Epithelial cell of esophagus (primary cell): ENCODE data around the gene CHMP6.
A peak's percentile ranks its signal among the peaks of the same experiment; 100 is the strongest.

Experiments
- DNase-seq: peaks from one replicate; pipeline ENCODE4 v3.0.0; 2010; ENCODE audit warnings: low read depth
- H3K4me3 ChIP-seq: 2 replicates; pipeline ENCODE4 v1.5.1; 2011; ENCODE audit warnings: mild to moderate bottlenecking, low read length, control low read depth
- CTCF ChIP-seq: IDR thresholded peaks from 2 replicates; pipeline ENCODE4 v1.5.1; 2011; ENCODE audit warnings: low read depth, mild to moderate bottlenecking, low read length, control low read depth, inconsistent platforms; ENCODE audit not compliant: insufficient read depth; ENCODE audit errors: missing control alignments

CHMP6 gene

GRCh38 chr17:81034168-81034777 lies 42.6 kb downstream of the CHMP6 start:
- TF ChIP-seq CTCF = no peak
- peak overlapping the region; percentile 59 for H3K4me3 ChIP-seq
- no peak for DNase-seq

GRCh38 chr17:81034779-81035520 lies 43.3 kb downstream of the CHMP6 start, which contains the start of gene BAIAP2:
Gene BAIAP2 (plus strand): TSS chr17:81035151. CDS start chr17:81035255, 104 bp downstream.
- no peak for TF ChIP-seq CTCF
- H3K4me3 ChIP-seq = peak within 1 kb of the TSS; percentile 81
- peak; percentile 96 for DNase-seq

GRCh38 chr17:81035521-81036196 lies 44.0 kb downstream of the CHMP6 start:
- peak overlapping the region; percentile 81 for H3K4me3 ChIP-seq
- no peak for DNase-seq
- TF ChIP-seq CTCF = no peak

GRCh38 chr17:81036197-81036941 lies 44.7 kb downstream of the CHMP6 start:
- H3K4me3 ChIP-seq = peak overlapping the region; percentile 81
- peak; percentile 54 for DNase-seq
- TF ChIP-seq CTCF = no peak

GRCh38 chr17:81037026-81037797 lies 45.6 kb downstream of the CHMP6 start:
- peak overlapping the region; percentile 81 for H3K4me3 ChIP-seq
- DNase-seq = peak; percentile 91
- TF ChIP-seq CTCF = no peak
